ENCODE measurements around the gene SCFD1.
"Not testable (repeated sequence)": the region's sequence is repeated elsewhere in the genome, so short reads cannot be mapped to it uniquely, and the experiment has no call there.

SCFD1 gene

DNA sequence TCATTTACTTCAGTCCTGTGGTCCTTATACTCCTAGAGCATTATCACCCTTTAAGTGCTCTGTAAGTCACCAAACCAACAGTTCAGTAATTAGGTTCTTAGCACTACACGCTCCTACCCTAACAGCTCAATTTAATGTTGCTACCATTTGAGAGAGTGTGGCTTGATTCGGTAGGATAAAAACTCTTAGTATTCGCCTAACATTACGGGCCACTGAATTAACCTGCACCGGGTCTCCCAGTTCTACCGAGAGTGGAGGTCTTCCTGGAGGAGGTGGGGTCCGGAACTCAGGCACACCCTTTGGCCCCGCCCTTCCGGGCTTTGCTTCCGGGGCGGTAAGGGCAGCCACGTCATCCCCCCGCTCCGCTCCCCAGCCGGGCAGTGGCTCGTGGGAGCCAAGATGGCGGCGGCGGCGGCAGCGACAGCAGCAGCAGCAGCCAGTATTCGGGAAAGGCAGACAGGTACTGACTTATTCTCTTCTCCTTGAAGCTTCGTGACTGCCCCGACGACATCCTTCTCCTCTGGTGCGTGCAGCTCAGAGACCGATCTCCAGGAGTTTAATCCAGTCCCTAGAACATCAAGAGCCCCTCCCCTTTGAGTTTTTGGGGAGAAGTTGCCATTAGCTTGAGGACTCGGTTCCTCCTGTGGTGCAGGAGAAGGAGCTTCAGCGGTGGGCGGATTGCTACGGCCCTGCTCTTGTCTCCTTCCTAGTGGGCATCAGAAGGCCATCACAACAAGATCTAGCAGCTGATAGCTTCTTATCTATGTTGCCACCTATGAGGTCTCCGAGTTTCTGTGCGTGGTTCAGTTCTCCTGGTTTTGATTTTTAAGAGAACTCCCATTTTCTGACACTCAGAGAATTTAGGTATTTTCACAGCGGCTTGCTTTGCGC, at the start of gene SCFD1:
Gene SCFD1, plus strand, starts transcription at position 380 of the 891 bp plus-strand sequence. Its CDS starts 20 bp downstream, at position 400.
- DNase-seq: peak; percentile 29 to 96 (median 87)

GRCh38 chr14:30572771-30573170, 49.3 kb upstream of the SCFD1 start:
- DNase-seq: no peak

GRCh38 chr14:30573226-30573814, 48.8 kb upstream of the SCFD1 start:
- DNase-seq: no peak

DNA sequence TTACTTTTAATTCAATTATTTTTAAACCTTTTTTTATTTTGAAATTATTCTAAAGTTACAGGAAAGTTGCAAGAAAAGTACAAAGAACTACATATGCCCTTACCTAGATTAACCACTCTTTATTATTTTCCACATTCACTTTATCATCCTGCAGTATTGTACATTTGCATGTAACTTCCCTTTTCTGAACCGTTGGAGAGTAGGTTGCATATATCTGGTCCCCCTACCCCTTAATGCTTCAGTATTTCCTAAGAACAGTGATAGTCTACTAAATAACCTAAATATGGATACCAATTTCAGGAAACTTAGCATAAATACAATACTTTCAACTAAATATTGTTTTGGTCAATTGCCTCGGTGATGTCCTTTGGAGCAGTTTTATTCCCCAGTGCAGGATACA, 48.2 kb upstream of the SCFD1 start:
- no peak for DNase-seq

- DNase-seq: not testable (repeated sequence)
These were observed 47.3 kb upstream of the SCFD1 start for GRCh38 chr14:30574777-30575176.

DNA sequence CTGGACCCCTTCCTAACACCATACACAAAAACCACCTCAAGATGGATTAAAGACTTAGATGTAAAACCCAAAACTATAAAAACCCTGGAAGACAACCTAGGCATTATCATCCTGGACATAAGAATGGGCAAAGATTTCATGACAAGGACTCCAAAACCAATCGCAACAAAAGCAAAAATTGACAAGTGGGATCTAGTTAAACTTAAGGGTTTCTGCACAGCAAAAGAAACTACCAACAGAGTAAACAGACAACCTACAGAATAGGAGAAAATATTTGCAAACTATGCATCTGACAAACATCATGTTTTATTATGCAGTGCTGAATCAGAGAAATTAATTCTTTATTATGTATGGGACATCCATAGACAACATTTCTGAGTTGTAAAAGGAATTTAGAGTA, 45.8 kb upstream of the SCFD1 start:
- DNase-seq: not testable (repeated sequence)

GRCh38 chr14:30580616-30581282, 41.4 kb upstream of the SCFD1 start:
- no peak for DNase-seq

- no peak for DNase-seq
These were observed 40.9 kb upstream of the SCFD1 start for GRCh38 chr14:30581283-30581625.

- DNase-seq: no peak
These were observed 39.7 kb upstream of the SCFD1 start for GRCh38 chr14:30582376-30582775.

- DNase-seq: no peak
These were observed 38.0 kb upstream of the SCFD1 start for GRCh38 chr14:30584058-30584630.

DNA sequence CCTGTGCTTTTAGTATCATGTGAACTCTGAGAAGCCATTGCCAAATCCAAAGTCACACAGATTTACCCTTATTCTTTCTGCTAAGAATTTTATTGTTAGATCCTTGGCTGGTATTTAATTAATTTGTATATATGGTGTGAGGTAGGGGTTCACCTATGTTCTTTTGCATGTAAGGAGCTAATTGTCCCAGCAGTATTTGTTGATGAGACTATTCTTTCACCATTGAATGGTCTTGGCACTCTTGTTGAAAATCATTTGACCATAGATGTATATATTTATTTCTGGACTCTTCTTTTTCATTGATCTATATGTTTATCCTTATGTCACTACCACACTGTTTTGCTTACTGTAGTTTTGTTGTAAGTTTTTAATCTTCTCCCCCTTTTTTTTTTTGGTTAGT, 36.9 kb upstream of the SCFD1 start:
- DNase-seq: no peak

DNA sequence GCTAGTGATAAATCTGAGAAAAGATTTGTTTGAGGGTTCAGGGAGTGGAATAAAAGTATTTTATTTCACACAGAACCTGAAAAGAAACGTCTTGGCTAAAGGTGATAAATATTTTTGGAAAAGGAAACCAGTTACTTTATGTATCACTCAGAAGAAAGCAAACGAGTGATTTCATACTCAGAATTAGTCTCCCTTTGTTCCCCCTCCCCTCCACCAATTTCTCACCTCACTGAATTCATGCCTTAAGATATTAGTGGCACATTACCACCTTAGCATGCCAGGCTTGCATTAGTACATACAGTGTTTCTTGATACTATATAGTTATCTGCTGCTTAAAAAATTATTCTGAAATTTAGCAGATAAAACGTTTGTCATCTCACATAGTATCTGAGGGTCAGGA, 35.0 kb upstream of the SCFD1 start:
- no peak for DNase-seq

DNA sequence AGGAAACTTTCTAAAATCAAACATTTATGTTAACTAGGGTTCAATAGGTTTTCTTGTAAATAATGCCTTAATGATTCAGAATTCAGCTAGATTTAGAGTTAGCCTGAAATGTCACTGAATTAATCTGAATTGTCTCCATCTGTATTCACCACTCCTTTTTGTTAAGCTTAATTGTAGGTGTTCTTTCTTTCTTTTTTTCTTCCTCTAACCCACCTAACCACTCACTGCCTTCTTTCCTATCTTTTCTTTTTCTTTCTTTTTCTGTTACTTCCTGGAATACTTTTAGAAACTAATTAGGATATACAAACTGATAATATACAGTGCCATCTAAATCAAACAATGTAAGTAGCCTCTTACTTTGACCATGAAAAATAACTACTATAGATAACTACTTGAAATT, 33.2 kb upstream of the SCFD1 start:
- DNase-seq: no peak

- DNase-seq: no peak
These were observed 25.2 kb upstream of the SCFD1 start for GRCh38 chr14:30596935-30597334.

- no peak for DNase-seq
These were observed 24.6 kb upstream of the SCFD1 start for GRCh38 chr14:30597504-30597903.

- no peak for DNase-seq
These were observed 20.9 kb upstream of the SCFD1 start for GRCh38 chr14:30600922-30601918.

DNA sequence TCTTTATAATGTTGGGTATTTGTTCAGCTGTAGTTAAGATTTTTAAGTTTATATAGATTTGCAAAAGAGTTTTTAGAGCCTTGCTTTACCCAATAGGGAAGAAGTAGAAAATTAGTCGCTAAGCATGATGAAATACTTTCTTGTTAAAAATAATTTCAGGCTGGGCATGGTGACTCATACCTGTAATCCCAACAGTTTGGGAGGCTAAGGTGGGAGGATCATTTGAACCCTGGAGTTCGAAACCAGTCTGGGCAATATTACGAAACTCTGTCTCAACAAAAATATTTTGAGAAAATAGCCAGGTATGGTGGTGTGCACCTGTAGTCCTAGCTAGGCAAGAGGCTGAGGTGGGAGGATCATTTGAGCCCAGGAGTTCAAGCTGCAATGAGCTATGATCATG, 18.7 kb upstream of the SCFD1 start:
- DNase-seq: no peak

- not testable (repeated sequence) for DNase-seq
These were observed 17.4 kb upstream of the SCFD1 start for GRCh38 chr14:30604696-30605095.

GRCh38 chr14:30607156-30607780, 14.9 kb upstream of the SCFD1 start:
- no peak for DNase-seq

DNA sequence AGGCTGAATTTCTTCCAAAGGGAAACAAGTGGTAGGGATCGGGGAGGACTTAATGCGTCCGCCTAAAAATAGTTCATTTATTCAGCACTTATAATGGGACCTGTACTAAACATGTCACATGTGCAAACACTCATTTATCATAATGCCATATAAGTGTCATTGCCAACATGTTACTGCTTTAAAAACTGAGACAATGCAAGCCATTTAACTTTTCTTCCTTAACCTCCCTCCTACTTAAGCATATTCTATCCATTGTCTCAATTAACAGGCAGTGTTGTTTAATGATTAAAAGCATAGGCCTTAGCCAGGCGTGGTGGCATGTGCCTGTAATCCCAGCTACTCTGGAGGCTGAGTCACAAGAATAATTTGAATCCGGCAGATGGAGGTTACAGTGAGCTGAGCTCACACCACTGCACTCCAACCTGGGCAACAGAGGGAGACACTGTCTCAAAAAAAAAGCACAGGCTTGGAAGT, 13.5 kb upstream of the SCFD1 start:
- DNase-seq: no peak
